H1 (cell line): Measurements from ENCODE around the gene RTN4IP1. TPM values are rescaled to one million over a fixed set of nuclear protein-coding genes. Genes with fewer than 3 reads are reported as not detected.

Experiments
- CTCF ChIA-PET: fragments of 300-600 bp; sonication (Branson Sonifier 250); formaldehyde crosslinking; loops from one replicate; lab custom pipeline; 2021; ENCODE audit not compliant: partially characterized antibody; lab: Charles Lee
- POLR2A ChIA-PET: fragments of 300-600 bp; sonication (Branson Sonifier 250); formaldehyde crosslinking; loops from one replicate; lab custom pipeline; 2021; ENCODE audit warnings: inconsistent platforms; ENCODE audit not compliant: partially characterized antibody; lab: Charles Lee
- DNase-seq, 2 experiments: peaks; one replicate each; pipeline versions ENCODE4 v3.0.0 to v3.0.0-alpha.2; 2010 to 2022; ENCODE audit warnings: low spot score in 2 of 2, low read depth in 1 of 2, mixed read lengths in 1 of 2
- FAIRE-seq: peaks from 2 replicates; lab custom pipeline; 2011; peaks lifted over from hg19 to GRCh38; lab: Jason Lieb, UNC
- H2AFZ ChIP-seq: 2 replicates; pipeline ENCODE4 v1.8.1; 2012; ENCODE audit warnings: low read length, inconsistent platforms
- H2AK5ac ChIP-seq: 2 replicates; pipeline ENCODE4 v1.6.1; 2013; ENCODE audit warnings: low read depth, low read length
- H2BK120ac ChIP-seq: replicated peaks from 2 replicates; pipeline ENCODE3; 2013; ENCODE audit warnings: low read depth, low read length, inconsistent platforms
- H2BK12ac ChIP-seq: 2 replicates; pipeline ENCODE4 v1.6.1; 2013; ENCODE audit warnings: low read depth, low read length
- H2BK15ac ChIP-seq: 2 replicates; pipeline ENCODE4 v1.6.1; 2013; ENCODE audit warnings: low read length
- H2BK20ac ChIP-seq: 2 replicates; pipeline ENCODE4 v1.6.1; 2013; ENCODE audit warnings: low read length
- H2BK5ac ChIP-seq: 2 replicates; pipeline ENCODE4 v1.6.1; 2013; ENCODE audit warnings: low read depth, low read length
- H3K14ac ChIP-seq: 2 replicates; pipeline ENCODE4 v1.6.1; 2013; ENCODE audit warnings: inconsistent platforms; ENCODE audit not compliant: insufficient read length
- H3K18ac ChIP-seq: 2 replicates; pipeline ENCODE4 v1.6.1; 2013; ENCODE audit warnings: low read length; ENCODE audit errors: extremely low read depth
- H3K23ac ChIP-seq: 2 replicates; pipeline ENCODE4 v1.6.1; 2013; ENCODE audit warnings: inconsistent platforms; ENCODE audit not compliant: insufficient read length
- H3K23me2 ChIP-seq: 2 replicates; pipeline ENCODE4 v1.6.1; 2013; ENCODE audit warnings: low read depth, low read length
- H3K27ac ChIP-seq: 2 replicates; pipeline ENCODE4 v1.6.1; 2011; ENCODE audit warnings: low read depth, low read length, inconsistent platforms
- H3K27me3 ChIP-seq, 4 experiments: replicated peaks in 1 of 4; 1 replicate in 1 of 4; 2 replicates in 3 of 4; pipeline versions ENCODE4 v1.6.1 to v1.8.1; 2011 to 2013; ENCODE audit warnings: low read length in 3 of 4, mild to moderate bottlenecking in 3 of 4, inconsistent platforms in 2 of 4, mixed read lengths in 2 of 4, moderate library complexity in 1 of 4; ENCODE audit not compliant: control insufficient read depth in 3 of 4, insufficient read depth in 3 of 4; ENCODE audit errors: extremely low read depth in 1 of 4
- H3K36me3 ChIP-seq, 4 experiments: 2 replicates each; pipeline versions ENCODE4 v1.6.1 to v1.8.1; 2011 to 2013; ENCODE audit warnings: mild to moderate bottlenecking in 4 of 4, low read length in 3 of 4, moderate library complexity in 2 of 4, control low read depth in 1 of 4, inconsistent platforms in 1 of 4; ENCODE audit not compliant: insufficient read depth in 4 of 4, control insufficient read depth in 2 of 4
- H3K4ac ChIP-seq: replicated peaks from 2 replicates; pipeline ENCODE3; 2013; ENCODE audit warnings: low read length, low read depth, mixed read lengths, inconsistent platforms; ENCODE audit not compliant: insufficient read length
- H3K4me1 ChIP-seq, 4 experiments: replicated peaks in 1 of 4; 1 replicate in 1 of 4; 2 replicates in 3 of 4; pipeline versions ENCODE4 v1.6.1 to v1.8.1; 2011 to 2013; ENCODE audit warnings: low read length in 3 of 4, inconsistent platforms in 2 of 4, mixed read lengths in 1 of 4; ENCODE audit not compliant: insufficient read depth in 4 of 4, control insufficient read depth in 3 of 4
- H3K4me2 ChIP-seq, 2 experiments: 2 replicates each; pipeline versions ENCODE4 v1.6.1 to v1.8.1; 2011 to 2013; ENCODE audit warnings: low read depth in 2 of 2, low read length in 2 of 2, control low read depth in 1 of 2, inconsistent platforms in 1 of 2, mild to moderate bottlenecking in 1 of 2; ENCODE audit not compliant: insufficient read depth in 1 of 2
- H3K4me3 ChIP-seq, 4 experiments: fragments of 200-600, 300-600 bp in 1 of 4; sonication (generic), shearing (Covaris generic), sonication (Bioruptor Twin) in 1 of 4; 2 replicates each; pipeline versions ENCODE4 v1.5.1 to v1.8.1; 2011 to 2016; ENCODE audit warnings: low read length in 4 of 4, low read depth in 3 of 4, control low read depth in 2 of 4, inconsistent platforms in 2 of 4, mild to moderate bottlenecking in 2 of 4, mixed read lengths in 1 of 4, moderate library complexity in 1 of 4; ENCODE audit not compliant: insufficient read depth in 2 of 4; ENCODE audit errors: extremely low read depth in 1 of 4
- H3K56ac ChIP-seq: replicated peaks from 2 replicates; pipeline ENCODE3; 2013; ENCODE audit warnings: low read depth, mild to moderate bottlenecking, mixed read lengths, low read length, inconsistent platforms; ENCODE audit not compliant: insufficient read length
- H3K79me1 ChIP-seq: 2 replicates; pipeline ENCODE4 v1.6.1; 2013; ENCODE audit warnings: low read depth, low read length, control low read depth
- H3K79me2 ChIP-seq, 2 experiments: 2 replicates each; pipeline versions ENCODE4 v1.6.1 to v1.8.1; 2012 to 2013; ENCODE audit warnings: low read length in 2 of 2, mild to moderate bottlenecking in 2 of 2, inconsistent platforms in 1 of 2; ENCODE audit not compliant: insufficient read depth in 2 of 2, control insufficient read depth in 1 of 2
- H3K9ac ChIP-seq, 4 experiments: replicated peaks in 1 of 4; 1 replicate in 1 of 4; 2 replicates in 3 of 4; pipeline versions ENCODE4 v1.6.1 to v1.8.1; 2011 to 2013; ENCODE audit warnings: low read depth in 3 of 4, low read length in 3 of 4, control low read depth in 2 of 4, mild to moderate bottlenecking in 2 of 4, moderate library complexity in 2 of 4, inconsistent platforms in 1 of 4; ENCODE audit errors: extremely low read depth in 1 of 4
- H3K9me3 ChIP-seq, 2 experiments: 2 replicates each; pipeline versions ENCODE4 v1.6.1 to v1.8.1; 2012 to 2013; ENCODE audit warnings: mild to moderate bottlenecking in 2 of 2, moderate library complexity in 2 of 2, control low read depth in 1 of 2, inconsistent platforms in 1 of 2, low read depth in 1 of 2, low read length in 1 of 2, mixed read lengths in 1 of 2; ENCODE audit not compliant: insufficient read depth in 2 of 2
- H4K20me1 ChIP-seq, 2 experiments: replicated peaks in 1 of 2; 2 replicates each; pipeline versions ENCODE3 to v1.8.1; 2011 to 2013; ENCODE audit warnings: inconsistent platforms in 2 of 2, low read length in 2 of 2, mild to moderate bottlenecking in 1 of 2; ENCODE audit not compliant: insufficient read depth in 2 of 2, control insufficient read depth in 1 of 2
- H4K5ac ChIP-seq: 2 replicates; pipeline ENCODE4 v1.6.1; 2013; ENCODE audit warnings: low read length, low read depth, mixed read lengths, inconsistent platforms; ENCODE audit not compliant: insufficient read length
- H4K8ac ChIP-seq: 2 replicates; pipeline ENCODE4 v1.8.0; 2013; ENCODE audit warnings: mild to moderate bottlenecking, moderate library complexity, low read length, inconsistent platforms; ENCODE audit not compliant: insufficient read depth; ENCODE audit errors: extremely low read depth
- H4K91ac ChIP-seq: replicated peaks from 2 replicates; pipeline ENCODE3; 2013; ENCODE audit warnings: low read length, mixed read lengths, inconsistent platforms; ENCODE audit not compliant: insufficient read length
- CHD1 ChIP-seq: IDR thresholded peaks from 2 replicates; pipeline ENCODE4 v1.6.1; 2012; ENCODE audit warnings: low read depth, low read length, improper control_type of control experiment
- CTBP2 ChIP-seq: IDR thresholded peaks from 2 replicates; pipeline ENCODE4 v1.7.0; 2011; ENCODE audit warnings: borderline replicate concordance, mild to moderate bottlenecking, moderate library complexity, mixed read lengths, low read length; ENCODE audit not compliant: insufficient read depth, insufficient read length
- EZH2 ChIP-seq: fragments of 200-600 bp; sonication (generic); IDR thresholded peaks from 2 replicates; pipeline ENCODE4 v1.7.1; 2012; ENCODE audit warnings: low read depth, mild to moderate bottlenecking, moderate library complexity, low read length, inconsistent platforms; ENCODE audit not compliant: severe bottlenecking
- GTF2F1 ChIP-seq: IDR thresholded peaks from 2 replicates; pipeline ENCODE4 v1.6.1; 2012; ENCODE audit warnings: low read depth, low read length, improper control_type of control experiment, borderline replicate concordance
- KDM4A ChIP-seq: IDR thresholded peaks from one replicate; pipeline ENCODE4 v1.7.1; 2012; ENCODE audit warnings: low read depth, mild to moderate bottlenecking, moderate library complexity, low read length, inconsistent platforms; ENCODE audit not compliant: severe bottlenecking
- NANOG ChIP-seq: IDR thresholded peaks from 2 replicates; pipeline ENCODE4 v1.6.1; 2011; ENCODE audit warnings: low read length, low read depth, mild to moderate bottlenecking, inconsistent platforms; ENCODE audit not compliant: insufficient read depth, poor library complexity, severe bottlenecking
- POLR2A ChIP-seq, 2 experiments: IDR thresholded peaks; 1 replicate in 1 of 2; 2 replicates in 1 of 2; pipeline ENCODE4 v1.6.1; 2011; ENCODE audit warnings: low read depth in 2 of 2, low read length in 2 of 2, mild to moderate bottlenecking in 2 of 2; ENCODE audit errors: control extremely low read depth in 1 of 2
- SIN3A ChIP-seq, 2 experiments: IDR thresholded peaks in 1 of 2; conservative IDR thresholded peaks in 1 of 2; 2 replicates each; pipeline ENCODE4 v1.6.1; 2011 to 2012; ENCODE audit warnings: low read length in 2 of 2, improper control_type of control experiment in 1 of 2, low read depth in 1 of 2, mild to moderate bottlenecking in 1 of 2
- SP4 ChIP-seq: IDR thresholded peaks from 2 replicates; pipeline ENCODE4 v1.6.1; 2012; ENCODE audit warnings: low read length, inconsistent platforms
- WGBS, 2 experiments: shearing (Covaris generic) in 1 of 2; methylation state at CpG; one replicate each; pipeline versions ENCODE4 v1.1.6 to v1.1.7; 2013 to 2015; ENCODE audit warnings: low lambda C conversion rate in 2 of 2, mixed read lengths in 2 of 2, inconsistent platforms in 1 of 2, low coverage in 1 of 2, missing lambda C conversion rate in 1 of 2; ENCODE audit not compliant: insufficient replicate concordance in 2 of 2, insufficient coverage in 1 of 2, insufficient read length in 1 of 2; ENCODE audit errors: extremely low coverage in 1 of 2, missing lambda C conversion rate in 1 of 2; 5-methylcytosine and 5-hydroxymethylcytosine counted together
- polyA plus RNA-seq, 7 experiments: library from polyadenylated mRNA; depleted of rRNA in 3 of 7; stranded (reverse) in 5 of 7; unstranded in 2 of 7; fragments of >200 nt in 5 of 7; fragments of 200-250 nt in 2 of 7; gene quantifications; 1 replicate in 5 of 7; 2 replicates in 1 of 7; 4 replicates in 1 of 7; pipeline versions ENCODE4 v1.2.1 to v1.2.3, GENCODE V29; 2011 to 2013; ENCODE audit warnings: missing spikeins in 2 of 7, mixed read lengths in 2 of 7
- total RNA-seq: library from RNA; stranded (reverse); fragmentation: NEBNext Ultra II Directional; extraction: Animal tissue kit (Norgen Biotek cat#: 25700); gene quantifications from 2 replicates; pipeline ENCODE4 v1.2.1, GENCODE V29; 2021

Gene RTN4IP1
- total and polyA plus RNA-seq, 2 of the 8 experiments (the other 6 are each of a cell fraction or from before 2014, with no cell fraction given) = 14.6 to 19.5 TPM

GRCh38 chr6:106536851-106537250, 92.4 kb downstream of the RTN4IP1 start:
- no peak for FAIRE-seq
- Histone ChIP-seq H3K23me2 (no peaks in the 10 kb centered on the region), H3K36me3 (no peaks in the 10 kb centered on the region), H3K56ac (no peak overlapping the region), H3K18ac (no peak overlapping the region), H3K4me3 (no peak overlapping the region), H2BK20ac (no peak overlapping the region), H2AK5ac (no peak overlapping the region), H4K5ac (no peak overlapping the region), H3K4me1 (peaks cover 0 to 4% (median 0%) of the 10 kb centered on the region in 4 experiments; a peak in 1 of 7 replicates), H4K91ac (no peak overlapping the region), H3K9ac (no peak overlapping the region), H4K8ac (no peak overlapping the region), H3K9me3 (no peaks in the 10 kb centered on the region), H3K79me1 (no peaks in the 10 kb centered on the region), H2AFZ (no peak overlapping the region), H4K20me1 (no peaks in the 10 kb centered on the region), H2BK12ac (no peak overlapping the region), H3K4ac (no peak overlapping the region), H2BK120ac (no peak overlapping the region), H3K14ac (no peak overlapping the region), H3K27me3 (no peaks in the 10 kb centered on the region), H2BK5ac (no peak overlapping the region), H3K4me2 (no peak overlapping the region), H3K23ac (no peak overlapping the region)
- 84% methylated on average over 2 of the region's 2 CpGs; no CpG with 5 or more reads in 1 of the 2 experiments for WGBS, 2 experiments
- no peak for DNase-seq
- ChIA-PET POLR2A (no interaction called here), CTCF (interaction anchor here (2.1 kb wide), 1 partner anchor 30 kb away, joined by 4 read pairs; no protein-coding TSS in a partner anchor)
- no peak for TF ChIP-seq NANOG
- no peak for TF ChIP-seq EZH2
- TF ChIP-seq KDM4A = no peak
- no peak for TF ChIP-seq SIN3A (conservative IDR thresholded peaks at IDR 0.05 in 1 of 2, IDR thresholded peaks at IDR 0.05 in 1 of 2; ENCODE audit: low read depth in 1 of 2, low read length in 2 of 2)
- no peak for TF ChIP-seq GTF2F1
- TF ChIP-seq POLR2A (IDR thresholded peaks at IDR 0.05; ENCODE audit: control extremely low read depth in 1 of 2, low read depth in 2 of 2, low read length in 2 of 2) = no peak
- TF ChIP-seq CHD1 = no peak
- no peak for TF ChIP-seq CTBP2
- TF ChIP-seq SP4 = no peak
- TF ChIP-seq, all 59 proteins: peak for 0
- Histone ChIP-seq H3K27ac (no peak overlapping the region), H3K79me2 (no peaks in the 10 kb centered on the region), H2BK15ac (no peak overlapping the region)
